ENCODE data around the gene SORCS2.

SORCS2 gene

DNA sequence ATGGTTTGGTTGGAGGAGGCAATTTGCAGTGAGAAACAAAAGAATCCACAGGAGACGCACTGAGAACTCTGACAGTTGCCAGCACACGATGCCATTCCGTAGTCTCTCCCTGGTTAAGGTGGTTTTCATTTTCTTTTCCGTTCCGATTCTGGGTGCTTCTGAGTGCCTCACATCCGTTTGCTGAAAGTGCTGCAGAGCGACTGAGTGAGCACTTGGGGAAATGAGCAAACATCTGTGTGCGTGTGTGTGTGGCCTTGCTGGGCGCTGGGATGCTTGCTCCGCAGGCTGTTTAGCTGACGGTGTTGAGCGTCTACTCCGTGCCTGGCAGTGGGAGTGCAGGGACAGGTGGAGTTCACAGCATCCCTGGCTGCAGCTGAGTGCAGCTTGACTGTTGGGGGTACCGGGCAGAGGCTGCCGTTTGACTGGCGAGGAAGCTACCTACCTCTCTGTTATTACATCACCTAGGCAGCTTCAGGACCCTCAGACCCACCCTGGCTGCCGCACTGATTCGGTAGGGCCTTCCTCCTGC, 49.3 kb downstream of the SORCS2 start:
- no peaks in the 10 kb centered on the region for H3K4me1 ChIP-seq (ENCODE audit: low read length)
- H3K9me3 ChIP-seq (ENCODE audit: insufficient read depth, low read length) = no peaks in the 10 kb centered on the region
- H3K4me3 ChIP-seq (ENCODE audit: low read length) = no peak overlapping the region
- no peak overlapping the region for H3K9ac ChIP-seq (ENCODE audit: low read length)
- H3K79me2 ChIP-seq (ENCODE audit: low read length) = no peaks in the 10 kb centered on the region
- 0 out of 2 replicates have a peak, but pooled peaks cover 5% of the 10 kb centered on the region for H3K27me3 ChIP-seq (ENCODE audit: low read depth, low read length)
- no peak overlapping the region for H2AFZ ChIP-seq (ENCODE audit: low read depth, low read length)
- H3K36me3 ChIP-seq (replicated peaks; ENCODE audit: low read depth, low read length) = no peaks in the 10 kb centered on the region
- H3K27ac ChIP-seq (ENCODE audit: low read length) = no peak overlapping the region
- TF ChIP-seq, protein P1, sequence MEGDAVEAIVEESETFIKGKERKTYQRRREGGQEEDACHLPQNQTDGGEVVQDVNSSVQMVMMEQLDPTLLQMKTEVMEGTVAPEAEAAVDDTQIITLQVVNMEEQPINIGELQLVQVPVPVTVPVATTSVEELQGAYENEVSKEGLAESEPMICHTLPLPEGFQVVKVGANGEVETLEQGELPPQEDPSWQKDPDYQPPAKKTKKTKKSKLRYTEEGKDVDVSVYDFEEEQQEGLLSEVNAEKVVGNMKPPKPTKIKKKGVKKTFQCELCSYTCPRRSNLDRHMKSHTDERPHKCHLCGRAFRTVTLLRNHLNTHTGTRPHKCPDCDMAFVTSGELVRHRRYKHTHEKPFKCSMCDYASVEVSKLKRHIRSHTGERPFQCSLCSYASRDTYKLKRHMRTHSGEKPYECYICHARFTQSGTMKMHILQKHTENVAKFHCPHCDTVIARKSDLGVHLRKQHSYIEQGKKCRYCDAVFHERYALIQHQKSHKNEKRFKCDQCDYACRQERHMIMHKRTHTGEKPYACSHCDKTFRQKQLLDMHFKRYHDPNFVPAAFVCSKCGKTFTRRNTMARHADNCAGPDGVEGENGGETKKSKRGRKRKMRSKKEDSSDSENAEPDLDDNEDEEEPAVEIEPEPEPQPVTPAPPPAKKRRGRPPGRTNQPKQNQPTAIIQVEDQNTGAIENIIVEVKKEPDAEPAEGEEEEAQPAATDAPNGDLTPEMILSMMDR (IDR thresholded peaks at IDR 0.05; ENCODE audit: low read depth, low read length) = no peak
- no peak overlapping the region for H3K4me2 ChIP-seq (ENCODE audit: low read length)
- H4K20me1 ChIP-seq (ENCODE audit: insufficient read depth, low read length) = no peaks in the 10 kb centered on the region

DNA sequence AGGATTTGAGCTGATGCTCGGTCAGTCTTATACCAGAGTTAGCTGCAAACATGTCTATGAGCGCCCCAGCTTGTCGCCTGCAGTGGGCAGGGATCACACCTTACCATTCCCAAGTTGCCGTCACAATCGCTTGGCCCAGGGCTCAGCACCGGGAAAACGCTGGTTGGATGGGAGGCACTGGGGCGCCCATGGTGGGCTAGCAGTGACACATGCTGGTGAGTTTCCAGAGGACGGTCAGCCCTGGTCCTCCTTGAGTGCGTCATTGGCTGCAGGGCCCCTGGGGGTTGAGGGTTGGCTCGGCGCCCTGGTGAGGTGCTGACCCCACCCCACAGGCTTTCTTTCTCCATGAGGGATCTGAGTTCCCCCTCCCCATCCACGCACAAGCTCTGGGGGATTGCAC, 50.4 kb downstream of the SORCS2 start:
- no peak for TF ChIP-seq EZH2phosphoT487 (IDR thresholded peaks at IDR 0.05; ENCODE audit: low read depth)
- TF ChIP-seq, protein P1 (IDR thresholded peaks at IDR 0.05; ENCODE audit: low read depth, low read length) = no peak
- Histone ChIP-seq H3K36me3 (replicated peaks; ENCODE audit: low read depth, low read length) (no peaks in the 10 kb centered on the region), H3K9me3 (ENCODE audit: insufficient read depth, low read length) (no peaks in the 10 kb centered on the region), H3K4me1 (ENCODE audit: low read length) (no peaks in the 10 kb centered on the region), H2AFZ (ENCODE audit: low read depth, low read length) (no peak overlapping the region), H3K4me2 (ENCODE audit: low read length) (no peak overlapping the region), H3K27ac (ENCODE audit: low read length) (no peak overlapping the region), H3K9ac (ENCODE audit: low read length) (no peak overlapping the region), H4K20me1 (ENCODE audit: insufficient read depth, low read length) (no peaks in the 10 kb centered on the region), H3K27me3 (ENCODE audit: low read depth, low read length) (0 out of 2 replicates have a peak, but pooled peaks cover 7% of the 10 kb centered on the region), H3K79me2 (ENCODE audit: low read length) (no peaks in the 10 kb centered on the region), H3K4me3 (ENCODE audit: low read length) (no peak overlapping the region)

DNA sequence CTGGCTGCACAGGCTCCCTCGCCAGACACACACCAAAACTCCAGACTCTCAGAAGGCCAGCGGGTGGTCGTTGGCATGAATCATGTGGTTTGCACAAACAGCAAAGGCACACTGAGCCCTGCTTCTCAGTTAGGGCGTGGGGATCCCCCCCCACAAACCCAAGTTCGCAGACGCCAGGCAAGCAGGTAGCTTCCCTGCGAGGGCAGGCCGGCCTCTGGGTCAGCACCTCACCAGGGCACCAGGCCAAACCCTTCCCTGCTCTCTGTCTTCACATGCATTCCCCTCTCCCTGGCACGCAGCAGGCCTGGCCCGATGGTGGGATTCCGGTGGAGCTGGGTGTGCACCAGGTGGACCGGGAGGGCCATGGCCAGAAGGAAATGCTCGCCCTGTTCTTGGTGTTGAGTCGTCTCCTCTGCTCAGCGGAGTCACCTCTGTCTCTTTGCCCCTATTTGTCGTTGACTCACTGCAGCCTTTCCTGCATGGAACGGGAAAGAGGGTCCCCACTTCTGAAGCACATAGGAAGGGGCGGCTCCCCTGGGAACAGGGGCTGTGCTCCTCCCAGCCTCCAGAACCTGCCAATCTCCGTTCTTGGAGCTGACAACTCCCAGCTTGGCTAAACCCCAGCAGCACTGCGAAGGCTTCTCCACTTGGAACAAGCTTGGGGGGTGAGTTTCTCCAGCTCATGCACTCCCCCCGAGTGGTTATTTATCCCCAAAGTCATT, 51.4 kb downstream of the SORCS2 start:
- H3K4me1 ChIP-seq (ENCODE audit: low read length) = no peaks in the 10 kb centered on the region
- no peak overlapping the region for H2AFZ ChIP-seq (ENCODE audit: low read depth, low read length)
- H3K79me2 ChIP-seq (ENCODE audit: low read length) = no peaks in the 10 kb centered on the region
- no peak overlapping the region for H3K4me3 ChIP-seq (ENCODE audit: low read length)
- no peaks in the 10 kb centered on the region for H3K36me3 ChIP-seq (replicated peaks; ENCODE audit: low read depth, low read length)
- no peak overlapping the region for H3K9ac ChIP-seq (ENCODE audit: low read length)
- H3K27ac ChIP-seq (ENCODE audit: low read length) = no peak overlapping the region
- peaks cover 9% of the 10 kb centered on the region; the same call in 1 of the 2 replicates for H3K27me3 ChIP-seq (ENCODE audit: low read depth, low read length)
- no peaks in the 10 kb centered on the region for H3K9me3 ChIP-seq (ENCODE audit: insufficient read depth, low read length)
- H4K20me1 ChIP-seq (ENCODE audit: insufficient read depth, low read length) = no peaks in the 10 kb centered on the region
- TF ChIP-seq, protein P1 (IDR thresholded peaks at IDR 0.05; ENCODE audit: low read depth, low read length) = no peak
- no peak for TF ChIP-seq EZH2phosphoT487 (IDR thresholded peaks at IDR 0.05; ENCODE audit: low read depth)
- no peak overlapping the region for H3K4me2 ChIP-seq (ENCODE audit: low read length)

DNA sequence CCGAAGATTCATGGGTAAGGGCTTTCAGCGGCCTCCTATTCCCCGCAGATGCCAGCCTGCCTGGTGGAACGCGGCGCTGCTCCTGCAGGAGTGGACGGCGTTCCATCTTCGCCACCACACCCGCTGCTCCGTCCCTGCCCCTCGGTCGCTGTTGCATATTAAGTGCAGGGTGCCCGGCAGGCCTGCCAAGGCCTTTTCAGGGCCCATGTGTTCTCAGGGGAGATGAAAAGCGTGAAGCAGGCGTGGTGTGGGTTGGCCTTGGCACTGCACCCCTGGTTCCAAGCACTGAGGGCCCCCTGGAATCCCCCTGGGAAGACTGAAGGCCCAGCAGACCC, 52.0 kb downstream of the SORCS2 start:
- Histone ChIP-seq H3K4me2 (ENCODE audit: low read length) (no peak overlapping the region), H3K9ac (ENCODE audit: low read length) (no peak overlapping the region), H3K27ac (ENCODE audit: low read length) (no peak overlapping the region), H2AFZ (ENCODE audit: low read depth, low read length) (no peak overlapping the region), H3K4me1 (ENCODE audit: low read length) (no peaks in the 10 kb centered on the region), H3K27me3 (ENCODE audit: low read depth, low read length) (peaks cover 13% of the 10 kb centered on the region; the same call in 1 of the 2 replicates), H4K20me1 (ENCODE audit: insufficient read depth, low read length) (no peaks in the 10 kb centered on the region), H3K79me2 (ENCODE audit: low read length) (no peaks in the 10 kb centered on the region), H3K9me3 (ENCODE audit: insufficient read depth, low read length) (no peaks in the 10 kb centered on the region), H3K4me3 (ENCODE audit: low read length) (no peak overlapping the region), H3K36me3 (replicated peaks; ENCODE audit: low read depth, low read length) (no peaks in the 10 kb centered on the region)
- TF ChIP-seq EZH2phosphoT487 (IDR thresholded peaks at IDR 0.05; ENCODE audit: low read depth) = no peak
- TF ChIP-seq, protein P1 (IDR thresholded peaks at IDR 0.05; ENCODE audit: low read depth, low read length) = no peak
